ENCODE data around the gene ERI3.
A peak's percentile ranks its signal among the peaks of the same experiment; 100 is the strongest.

Gene ERI3

DNA sequence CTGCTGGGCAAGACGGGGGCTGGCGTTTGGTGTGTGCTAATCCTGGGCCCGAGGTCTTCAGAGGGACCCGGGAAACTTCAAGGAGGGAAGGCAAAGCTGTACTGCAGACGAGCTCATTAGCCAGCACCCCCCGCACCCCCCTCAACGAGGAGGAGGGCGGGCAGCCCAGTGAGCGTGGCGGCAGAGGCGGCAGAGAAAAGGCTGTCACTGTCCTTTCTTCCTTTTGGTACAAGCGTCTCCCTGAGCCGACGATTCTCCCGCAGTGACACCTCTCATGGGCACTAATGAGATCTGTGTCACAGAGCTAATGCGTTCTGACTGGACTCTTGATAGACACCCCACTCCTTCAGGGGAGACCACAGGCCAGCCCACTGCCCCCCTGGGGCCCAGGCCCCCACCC is 112.3 kb downstream of the ERI3 start:
- TF ChIP-seq GATA3 (IDR thresholded peaks at IDR 0.05; ENCODE audit: low read depth, low read length), result no peak
- TF ChIP-seq GATA2 (IDR thresholded peaks at IDR 0.05; ENCODE audit: low read depth, low read length), result no peak

GRCh38 chr1:44240802-44241671 is 114.0 kb downstream of the ERI3 start:
- no peak for TF ChIP-seq GATA3 (IDR thresholded peaks at IDR 0.05; ENCODE audit: low read depth, low read length)
- TF ChIP-seq GATA2 (IDR thresholded peaks at IDR 0.05; ENCODE audit: low read depth, low read length), result peak; percentile 91

DNA sequence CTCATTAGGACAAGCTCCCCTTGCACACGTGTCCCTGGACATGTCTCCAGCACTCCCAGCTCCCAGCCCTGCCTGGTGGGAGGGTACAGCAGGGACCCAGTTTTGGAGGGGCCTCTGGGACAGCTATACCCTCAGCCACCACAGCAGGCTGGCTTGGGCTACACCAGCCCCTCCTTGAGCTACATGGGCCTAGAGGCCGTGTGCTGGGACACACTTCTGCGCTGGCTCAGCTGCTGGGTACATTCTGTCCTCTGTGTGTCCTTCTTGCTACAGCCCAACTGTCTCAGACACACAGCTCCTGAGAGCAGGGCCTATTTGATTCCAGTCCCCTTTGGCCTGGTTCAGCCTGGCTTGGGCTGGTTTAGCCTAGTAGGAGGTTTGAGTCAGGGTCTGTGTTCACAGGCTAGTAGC is 115.1 kb downstream of the ERI3 start:
- TF ChIP-seq GATA3 (IDR thresholded peaks at IDR 0.05; ENCODE audit: low read depth, low read length), result no peak
- no peak for TF ChIP-seq GATA2 (IDR thresholded peaks at IDR 0.05; ENCODE audit: low read depth, low read length)

DNA sequence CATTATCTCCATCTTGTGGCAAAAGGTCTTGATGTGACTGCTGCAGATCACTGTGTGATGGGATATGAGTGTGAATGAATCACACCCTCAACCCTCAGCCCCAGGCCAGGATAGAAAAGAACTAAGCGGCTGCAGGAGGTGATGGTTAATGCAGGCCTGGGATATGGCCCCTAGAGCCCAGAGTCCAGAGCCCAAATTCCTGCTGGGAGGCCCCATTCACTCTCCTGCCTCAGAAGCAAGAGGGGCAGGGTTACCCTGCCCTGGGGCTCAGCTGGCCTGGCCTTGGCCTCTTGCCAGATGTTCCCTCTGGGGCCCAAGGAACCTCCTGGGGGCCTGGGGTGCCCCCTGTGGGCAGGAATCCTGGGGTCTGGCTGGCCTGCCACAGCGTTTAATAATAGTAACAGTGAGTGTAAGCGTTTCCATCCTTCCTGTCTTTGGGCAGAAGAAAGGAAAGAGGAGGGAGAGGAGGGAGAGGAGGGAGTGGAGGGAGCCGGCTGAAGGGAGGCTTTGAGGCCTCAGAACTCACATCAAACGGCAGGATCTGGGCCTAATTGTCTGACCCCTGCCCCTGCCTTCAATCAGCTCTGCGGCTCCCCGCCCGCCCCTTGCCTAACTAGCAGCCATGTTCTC is 115.6 kb downstream of the ERI3 start:
- no peak for TF ChIP-seq GATA3 (IDR thresholded peaks at IDR 0.05; ENCODE audit: low read depth, low read length)
- TF ChIP-seq GATA2 (IDR thresholded peaks at IDR 0.05; ENCODE audit: low read depth, low read length), result no peak

DNA sequence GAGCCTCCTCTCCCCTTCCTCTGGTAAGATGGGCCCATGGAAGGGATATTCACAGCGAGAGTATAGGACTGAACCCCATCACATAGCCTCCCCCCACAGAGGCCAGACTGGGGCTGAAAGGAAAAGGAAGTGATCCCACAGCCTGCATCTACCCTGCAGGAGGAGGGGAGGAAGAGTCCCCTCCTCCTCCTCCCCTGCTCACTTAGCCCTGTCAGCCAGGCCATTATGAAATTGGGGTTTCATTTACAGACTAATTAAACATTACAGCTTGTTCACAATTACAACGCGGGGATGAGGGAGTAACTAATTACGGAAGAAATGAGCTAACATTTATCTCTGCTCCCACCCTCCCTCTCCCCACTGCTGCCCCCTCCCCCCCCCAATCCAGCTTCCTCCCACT is 116.4 kb downstream of the ERI3 start:
- TF ChIP-seq GATA2 (IDR thresholded peaks at IDR 0.05; ENCODE audit: low read depth, low read length) (no peak), GATA3 (IDR thresholded peaks at IDR 0.05; ENCODE audit: low read depth, low read length) (no peak)

GRCh38 chr1:44237721-44238457 is 117.2 kb downstream of the ERI3 start:
- TF ChIP-seq GATA3 (IDR thresholded peaks at IDR 0.05; ENCODE audit: low read depth, low read length) (no peak), GATA2 (IDR thresholded peaks at IDR 0.05; ENCODE audit: low read depth, low read length) (no peak)

- no peak for TF ChIP-seq GATA2 (IDR thresholded peaks at IDR 0.05; ENCODE audit: low read depth, low read length)
- no peak for TF ChIP-seq GATA3 (IDR thresholded peaks at IDR 0.05; ENCODE audit: low read depth, low read length)
Observed at GRCh38 chr1:44236490-44237272, 118.4 kb downstream of the ERI3 start.

GRCh38 chr1:44235808-44236207 is 119.2 kb downstream of the ERI3 start:
- TF ChIP-seq GATA2 (IDR thresholded peaks at IDR 0.05; ENCODE audit: low read depth, low read length) (no peak), GATA3 (IDR thresholded peaks at IDR 0.05; ENCODE audit: low read depth, low read length) (no peak)

DNA sequence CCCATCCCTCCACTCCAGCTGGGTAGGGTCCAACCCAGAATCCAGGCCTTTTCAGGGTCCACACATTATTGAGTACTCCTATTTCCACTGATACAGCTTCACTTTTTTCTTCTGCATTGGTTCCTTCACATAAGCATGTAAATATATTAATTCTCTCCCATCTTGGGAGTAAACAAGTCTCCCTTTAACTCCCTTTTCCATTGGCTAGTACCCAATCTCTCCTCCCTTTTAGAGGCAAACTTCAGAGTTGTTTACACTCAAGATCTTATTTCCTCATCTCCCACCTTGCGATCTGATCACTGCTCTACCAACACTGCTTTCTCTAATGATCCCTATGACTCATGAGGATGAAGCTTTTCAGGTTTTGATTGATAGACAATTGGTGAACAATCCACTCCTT is 121.5 kb downstream of the ERI3 start:
- no peak for TF ChIP-seq GATA3 (IDR thresholded peaks at IDR 0.05; ENCODE audit: low read depth, low read length)
- no peak for TF ChIP-seq GATA2 (IDR thresholded peaks at IDR 0.05; ENCODE audit: low read depth, low read length)

DNA sequence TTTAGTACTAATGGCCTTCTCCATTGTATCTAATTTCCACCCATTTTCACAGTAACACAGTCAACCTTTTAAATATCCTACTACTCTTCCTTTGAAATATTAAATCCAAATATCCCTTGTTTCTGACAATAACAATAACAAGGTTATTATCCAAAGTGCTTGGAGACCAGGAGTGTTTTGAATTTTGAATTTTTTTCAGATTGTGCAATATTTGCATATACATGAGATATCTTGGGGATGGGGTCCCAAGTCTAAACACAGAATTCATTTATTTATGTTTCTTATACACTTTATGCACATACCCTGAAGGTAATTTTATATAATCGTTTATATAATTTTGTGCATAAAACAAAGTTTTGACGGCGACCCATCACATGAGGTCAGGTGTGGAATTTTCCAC is 124.3 kb downstream of the ERI3 start:
- TF ChIP-seq GATA2 (IDR thresholded peaks at IDR 0.05; ENCODE audit: low read depth, low read length) (no peak), GATA3 (IDR thresholded peaks at IDR 0.05; ENCODE audit: low read depth, low read length) (no peak)

- TF ChIP-seq GATA2 (IDR thresholded peaks at IDR 0.05; ENCODE audit: low read depth, low read length) (no peak), GATA3 (IDR thresholded peaks at IDR 0.05; ENCODE audit: low read depth, low read length) (no peak)
Observed at GRCh38 chr1:44229435-44230167, 125.5 kb downstream of the ERI3 start.

DNA sequence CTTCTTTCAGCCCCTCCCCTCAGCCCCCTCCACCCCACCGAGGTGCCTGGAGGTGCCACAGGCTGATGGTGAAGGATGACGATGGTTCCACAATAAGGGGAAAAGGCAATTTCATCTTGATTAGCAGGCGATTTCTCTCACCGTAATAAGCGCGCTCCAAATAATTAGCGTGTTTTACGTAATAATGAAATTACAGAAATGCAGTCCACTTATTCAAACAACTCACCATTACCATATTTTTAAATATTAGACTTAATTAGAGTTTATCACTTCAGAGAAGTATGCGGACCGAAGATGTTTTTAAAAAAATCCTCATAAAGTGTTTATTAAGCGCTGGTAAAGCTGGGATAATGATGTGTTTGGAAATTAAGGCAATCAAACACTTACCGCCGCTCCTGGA is 126.8 kb downstream of the ERI3 start:
- TF ChIP-seq GATA3 (IDR thresholded peaks at IDR 0.05; ENCODE audit: low read depth, low read length), result no peak
- no peak for TF ChIP-seq GATA2 (IDR thresholded peaks at IDR 0.05; ENCODE audit: low read depth, low read length)

DNA sequence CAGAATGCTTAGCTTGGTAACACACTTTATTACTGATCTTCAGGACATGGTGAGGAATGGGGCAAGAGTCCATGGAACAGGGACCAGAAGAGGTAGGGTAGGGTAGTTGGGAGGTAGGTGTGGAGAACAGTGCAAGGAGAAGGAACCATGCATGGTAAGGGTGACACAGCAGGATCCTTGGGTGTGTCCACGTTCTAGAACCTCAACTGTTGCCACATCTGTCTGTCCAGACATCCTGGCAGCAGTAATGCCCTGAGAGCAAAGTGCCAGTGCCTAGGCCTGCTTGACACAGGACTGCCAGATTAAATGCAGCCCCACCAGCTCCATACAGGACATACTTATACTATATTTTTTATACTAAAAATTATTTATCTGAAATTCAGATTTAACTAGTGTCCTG is 127.8 kb downstream of the ERI3 start:
- TF ChIP-seq GATA2 (IDR thresholded peaks at IDR 0.05; ENCODE audit: low read depth, low read length) (no peak), GATA3 (IDR thresholded peaks at IDR 0.05; ENCODE audit: low read depth, low read length) (no peak)

All from SH-SY5Y (cell line).